Activated naive CD4-positive, alpha-beta T cell (primary cell): ENCODE data around the gene CAPG.

Experiments
- DNase-seq, 4 experiments: peaks; one replicate each; lab custom pipeline; 2025; lab: John Stamatoyannopoulos, UW

CAPG gene

GRCh38 chr2:85438201-85439024, 28.2 kb upstream of the CAPG start:
- DNase-seq = no peak

GRCh38 chr2:85437488-85438200, 27.5 kb upstream of the CAPG start:
- DNase-seq = peak; percentile 25 to 73 (median 54)

- DNase-seq = no peak
Observed at GRCh38 chr2:85436836-85437487, 26.8 kb upstream of the CAPG start.

GRCh38 chr2:85435981-85436835, 26.0 kb upstream of the CAPG start:
- no peak for DNase-seq

GRCh38 chr2:85435220-85435958, 25.2 kb upstream of the CAPG start:
- no peak for DNase-seq

- DNase-seq = no peak
Observed at GRCh38 chr2:85434696-85435095, 24.5 kb upstream of the CAPG start.

- DNase-seq = no peak
Observed at GRCh38 chr2:85433511-85434089, 23.4 kb upstream of the CAPG start.

GRCh38 chr2:85431570-85432205, 21.5 kb upstream of the CAPG start:
- no peak for DNase-seq

- DNase-seq = no peak
Observed at GRCh38 chr2:85430752-85431569, 20.8 kb upstream of the CAPG start.

- no peak for DNase-seq
Observed at GRCh38 chr2:85429924-85430289, 19.7 kb upstream of the CAPG start.

GRCh38 chr2:85429213-85429923, 19.2 kb upstream of the CAPG start:
- DNase-seq = no peak

GRCh38 chr2:85428343-85428881, 18.2 kb upstream of the CAPG start:
- no peak for DNase-seq

GRCh38 chr2:85427300-85427835, 17.2 kb upstream of the CAPG start:
- DNase-seq = no peak

GRCh38 chr2:85425588-85425987, 15.4 kb upstream of the CAPG start:
- DNase-seq = no peak

GRCh38 chr2:85423525-85423924, 13.4 kb upstream of the CAPG start:
- no peak for DNase-seq

GRCh38 chr2:85422072-85422457, 11.9 kb upstream of the CAPG start:
- no peak for DNase-seq

GRCh38 chr2:85421260-85422071, 11.3 kb upstream of the CAPG start:
- DNase-seq = no peak
